Psoas muscle (tissue), 8 donors: ENCODE data around the gene PLEKHH3. TPM values are rescaled to one million over a fixed set of nuclear protein-coding genes. Genes with fewer than 3 reads are reported as not detected.

ENCODE experiments used
- ATAC-seq, 4 donors: fragments of 200-7000 bp; cut with Tn5 transposase; one replicate each; pipeline ENCODE4 v1.9.1; 2020; ENCODE audit warnings: moderate library complexity in 3 of 4, mild to moderate bottlenecking in 2 of 4
- DNase-seq, 2 donors: peaks; one replicate each; pipeline ENCODE4 v3.0.0-alpha.2; 2020
- H3K27ac ChIP-seq: fragments of 200-600 bp; one replicate; pipeline ENCODE4 v1.8.0; 2022
- H3K27me3 ChIP-seq, 3 donors: fragments of 200-600 bp in 1 of 3; one replicate each; pipeline versions ENCODE4 v1.6.1 to v1.8.0; 2013 to 2022; ENCODE audit warnings: low read length in 2 of 3, mild to moderate bottlenecking in 2 of 3, moderate library complexity in 1 of 3; ENCODE audit not compliant: insufficient read depth in 3 of 3
- H3K36me3 ChIP-seq, 2 donors: fragments of 200-600 bp in 1 of 2; one replicate each; pipeline versions ENCODE4 v1.6.1 to v1.8.0; 2013 to 2022; ENCODE audit warnings: low read depth in 1 of 2, mild to moderate bottlenecking in 1 of 2, moderate library complexity in 1 of 2; ENCODE audit not compliant: insufficient read depth in 1 of 2
- H3K4me1 ChIP-seq: fragments of 200-600 bp; one replicate; pipeline ENCODE4 v1.8.0; 2022
- H3K4me3 ChIP-seq: fragments of 200-600 bp; one replicate; pipeline ENCODE4 v1.8.0; 2022; ENCODE audit warnings: mild to moderate bottlenecking
- H3K9me3 ChIP-seq: fragments of 200-600 bp; one replicate; pipeline ENCODE4 v1.8.0; 2022
- CTCF ChIP-seq: fragments of 200-600 bp; IDR thresholded peaks from one replicate; pipeline ENCODE4 v1.8.0; 2022; ENCODE audit warnings: antibody characterized with exemption
- WGBS, 3 donors: extraction: QIAGEN DNeasy Blood & Tissue Kit; methylation state at CpG; one replicate each; pipeline versions ENCODE4 v1.1.6 to v1.1.7; 2013; 5-methylcytosine and 5-hydroxymethylcytosine counted together
- intact Hi-C, 2 donors: fragments of 100-400 bp; cut with DNase I; formaldehyde crosslinking; loops; one replicate each; pipeline versions ENCODE4 v1.11.0 to v1.14.2; 2022
- polyA plus RNA-seq, 3 donors: library from polyadenylated mRNA; stranded (reverse); fragments of 200-250 nt; gene quantifications; one replicate each; pipeline ENCODE4 v1.2.3, GENCODE V29; 2013
- total RNA-seq, 4 donors: library from RNA; stranded (reverse); fragmentation: NEBNext Ultra II Directional in 2 of 4; extraction: Animal tissue kit (Norgen Biotek cat#: 25700) in 2 of 4; gene quantifications; one replicate each; pipeline versions ENCODE4 v1.2.1 to v1.2.4, GENCODE V29; 2021 to 2023
- donor health status: healthy with polysubstance abuse.
- donor health status: DM: no; HTN: no; CAD: no; lungs with moderate emphysema.
- donor health status: Bipolar disorder and iron deficiency.
- donor health status: healthy.
- donor health status: DM: yes; HTN: yes; CAD: no.
- donor health status: DM: no; HTN: no; CAD: no.
- donor health status: DM: no; HTN: no; CAD: no.
- donor health status: DM: yes; HTN: yes; CAD: no.

The PLEKHH3 gene
- total and polyA plus RNA-seq, 7 donors, result 12.7 to 33.8 (median 15.8) TPM

- intact Hi-C loops, result loop anchor here (5.0 to 10.0 kb wide), 2 partner anchors 50 to 357 kb away; no protein-coding TSS in a partner anchor
- TF ChIP-seq CTCF, result no peak
- Histone ChIP-seq H3K4me1 (peaks cover 53% of the 10 kb centered on the region), H3K27me3 (no peaks in the 10 kb centered on the region), H3K4me3 (no peak overlapping the region), H3K36me3 (peaks cover 0 to 62% of the 10 kb centered on the region in 2 donors), H3K9me3 (no peaks in the 10 kb centered on the region), H3K27ac (peak overlapping the region; percentile 15)
- ATAC-seq (no peak), DNase-seq (no peak)
- 79 to 84% (median 81%) methylated on average over 27 to 28 of the region's 28 CpGs for WGBS, 3 donors
These were observed 4.8 kb downstream of the PLEKHH3 start for GRCh38 chr17:42672038-42672437.

GRCh38 chr17:42670789-42671657 is 5.8 kb downstream of the PLEKHH3 start:
- peak overlapping the region; percentile 15 for H3K27ac ChIP-seq
- H3K4me1 ChIP-seq, result peaks cover 54% of the 10 kb centered on the region
- no peak for ATAC-seq
- no peak for TF ChIP-seq CTCF
- WGBS, 3 donors, result 81 to 84% (median 81%) methylated on average over 46 to 50 of the region's 50 CpGs
- H3K36me3 ChIP-seq, result peaks cover 0 to 71% of the 10 kb centered on the region in 2 donors
- H3K27me3 ChIP-seq, result no peaks in the 10 kb centered on the region
- DNase-seq, result no peak
- H3K9me3 ChIP-seq, result no peaks in the 10 kb centered on the region
- H3K4me3 ChIP-seq, result peak overlapping the region; percentile 22
- intact Hi-C loops, result loop anchor here (5.0 to 10.0 kb wide), 2 partner anchors 49 to 356 kb away; no protein-coding TSS in a partner anchor

GRCh38 chr17:42669977-42670788 is 6.6 kb downstream of the PLEKHH3 start:
- no peak for TF ChIP-seq CTCF
- peak overlapping the region; percentile 22 for H3K4me3 ChIP-seq
- WGBS, 3 donors, result 67 to 74% (median 73%) methylated on average over 75 to 82 of the region's 87 CpGs
- H3K36me3 ChIP-seq, result peaks cover 0 to 71% of the 10 kb centered on the region in 2 donors
- ATAC-seq (no peak), DNase-seq (peak in 1 of 2 donors; percentile 51)
- H3K9me3 ChIP-seq, result no peaks in the 10 kb centered on the region
- no peaks in the 10 kb centered on the region for H3K27me3 ChIP-seq
- peak overlapping the region; percentile 73 for H3K27ac ChIP-seq
- intact Hi-C loops, result loop anchor here (5.0 to 10.0 kb wide), 2 partner anchors 48 to 355 kb away; no protein-coding TSS in a partner anchor
- peaks cover 54% of the 10 kb centered on the region for H3K4me1 ChIP-seq

GRCh38 chr17:42669705-42669976 is 7.2 kb downstream of the PLEKHH3 start:
- Histone ChIP-seq H3K9me3 (no peaks in the 10 kb centered on the region), H3K27me3 (no peaks in the 10 kb centered on the region), H3K36me3 (peaks cover 0 to 76% of the 10 kb centered on the region in 2 donors), H3K27ac (peak overlapping the region; percentile 73), H3K4me1 (peaks cover 52% of the 10 kb centered on the region), H3K4me3 (no peak overlapping the region)
- ATAC-seq, result no peak
- whole genome bisulfite sequencing, 3 donors, result 75 to 90% (median 75%) methylated on average over 3 to 12 of the region's 12 CpGs
- no peak for TF ChIP-seq CTCF
- DNase-seq, result no peak
- intact Hi-C loops, result no loop called here
